Vagina (tissue), 2 donors: ENCODE results near the gene FRMD4A. TPM values are rescaled to one million over a fixed set of nuclear protein-coding genes. Genes with fewer than 3 reads are reported as not detected.

Experiments used
- DNase-seq, 2 donors: peaks; one replicate each; pipeline ENCODE4 v3.0.0-alpha.2; 2017; ENCODE audit errors: extremely low spot score in 2 of 2
- H3K27ac ChIP-seq: fragments of 200-600 bp; sonication (generic); one replicate; pipeline ENCODE4 v1.5.1; 2019
- H3K27me3 ChIP-seq: fragments of 200-600 bp; sonication (generic); one replicate; pipeline ENCODE4 v1.5.1; 2019
- H3K36me3 ChIP-seq, 2 donors: fragments of 200-600 bp; sonication (generic); one replicate each; pipeline ENCODE4 v1.5.1; 2017 to 2019
- H3K4me1 ChIP-seq: fragments of 200-600 bp; sonication (generic); one replicate; pipeline ENCODE4 v1.5.1; 2019
- H3K4me3 ChIP-seq, 2 donors: fragments of 200-600 bp; sonication (generic); 1 replicate in 1 of 2; 2 replicates in 1 of 2; pipeline ENCODE4 v1.5.1; 2016 to 2019
- H3K9me3 ChIP-seq: fragments of 200-600 bp; sonication (generic); one replicate; pipeline ENCODE4 v1.5.1; 2019
- CTCF ChIP-seq, 3 experiments: fragments of 450-650 bp in 2 of 3; fragments of 200-600 bp in 1 of 3; sonication (generic) in 1 of 3; IDR thresholded peaks; one replicate each; pipeline ENCODE4 v1.5.1; 2017 to 2019; ENCODE audit warnings: antibody characterized with exemption in 3 of 3, mild to moderate bottlenecking in 2 of 3, moderate library complexity in 2 of 3
- POLR2A ChIP-seq, 2 donors: fragments of 450-650 bp; IDR thresholded peaks; one replicate each; pipeline ENCODE4 v1.6.1; 2017; ENCODE audit warnings: antibody characterized with exemption in 2 of 2, mild to moderate bottlenecking in 2 of 2, moderate library complexity in 2 of 2
- POLR2AphosphoS5 ChIP-seq, 2 donors: sonication (generic); formaldehyde crosslinking; IDR thresholded peaks; one replicate each; pipeline ENCODE4 v1.9.0; 2017; ENCODE audit warnings: antibody characterized with exemption in 2 of 2, mild to moderate bottlenecking in 2 of 2, low read depth in 1 of 2; ENCODE audit not compliant: insufficient read depth in 1 of 2
- intact Hi-C: fragments of 100-400 bp; cut with DNase I; formaldehyde crosslinking; loops from one replicate; pipeline ENCODE4 v1.15.1; 2023
- total RNA-seq: library from RNA; depleted of rRNA; stranded (reverse); fragments of >200 nt; gene quantifications from one replicate; pipeline ENCODE4 v1.2.3, GENCODE V29; 2016

FRMD4A gene
- total RNA-seq, 1 donor from 2014 or later: 24.8 TPM

GRCh38 chr10:13636776-13637175, 693.9 kb downstream of the FRMD4A start:
- Histone ChIP-seq H3K27me3 (no peaks in the 10 kb centered on the region), H3K4me1 (no peaks in the 10 kb centered on the region), H3K9me3 (no peaks in the 10 kb centered on the region), H3K4me3 (no peak overlapping the region), H3K36me3 (peaks cover 0 to under 1% of the 10 kb centered on the region in 2 donors), H3K27ac (no peak overlapping the region)
- no peak for DNase-seq
- TF ChIP-seq POLR2AphosphoS5 (IDR thresholded peaks at IDR 0.05; ENCODE audit: insufficient read depth in 1 of 2, low read depth in 1 of 2) (no peak), CTCF (IDR thresholded peaks at IDR 0.05) (no peak), POLR2A (IDR thresholded peaks at IDR 0.05) (no peak)
- intact Hi-C loops: no loop called here

GRCh38 chr10:13634207-13634606, 696.5 kb downstream of the FRMD4A start:
- Histone ChIP-seq H3K27me3 (no peaks in the 10 kb centered on the region), H3K9me3 (no peaks in the 10 kb centered on the region), H3K27ac (peak overlapping the region; percentile 46), H3K36me3 (peaks cover 0 to 9% of the 10 kb centered on the region in 2 donors), H3K4me1 (no peaks in the 10 kb centered on the region), H3K4me3 (no peak overlapping the region)
- no peak for DNase-seq
- no peak for TF ChIP-seq POLR2AphosphoS5 (IDR thresholded peaks at IDR 0.05; ENCODE audit: insufficient read depth in 1 of 2, low read depth in 1 of 2)
- no peak for TF ChIP-seq CTCF (IDR thresholded peaks at IDR 0.05)
- no peak for TF ChIP-seq POLR2A (IDR thresholded peaks at IDR 0.05)
- intact Hi-C loops: no loop called here

- no peaks in the 10 kb centered on the region for H3K4me1 ChIP-seq
- no peak overlapping the region for H3K4me3 ChIP-seq
- intact Hi-C loops: no loop called here
- TF ChIP-seq POLR2AphosphoS5 (IDR thresholded peaks at IDR 0.05; ENCODE audit: insufficient read depth in 1 of 2, low read depth in 1 of 2) (no peak), CTCF (IDR thresholded peaks at IDR 0.05) (no peak)
- H3K36me3 ChIP-seq: peaks cover 0 to 9% of the 10 kb centered on the region in 2 donors
- DNase-seq: no peak
- H3K9me3 ChIP-seq: no peaks in the 10 kb centered on the region
- H3K27me3 ChIP-seq: no peaks in the 10 kb centered on the region
- peak overlapping the region; percentile 64 for H3K27ac ChIP-seq
Measured at GRCh38 chr10:13633689-13634088, 697.0 kb downstream of the FRMD4A start.

GRCh38 chr10:13632884-13633440, 697.8 kb downstream of the FRMD4A start:
- Histone ChIP-seq H3K36me3 (peaks cover 0 to 9% of the 10 kb centered on the region in 2 donors), H3K4me3 (no peak overlapping the region), H3K4me1 (no peaks in the 10 kb centered on the region), H3K9me3 (no peaks in the 10 kb centered on the region), H3K27me3 (no peaks in the 10 kb centered on the region), H3K27ac (peak overlapping the region; percentile 64)
- DNase-seq: no peak
- TF ChIP-seq POLR2AphosphoS5 (IDR thresholded peaks at IDR 0.05; ENCODE audit: insufficient read depth in 1 of 2, low read depth in 1 of 2) (no peak), POLR2A (IDR thresholded peaks at IDR 0.05) (no peak), CTCF (IDR thresholded peaks at IDR 0.05) (no peak)
- intact Hi-C loops: no loop called here

GRCh38 chr10:13632440-13632839, 698.3 kb downstream of the FRMD4A start:
- intact Hi-C loops: no loop called here
- Histone ChIP-seq H3K9me3 (no peaks in the 10 kb centered on the region), H3K4me3 (no peak overlapping the region), H3K36me3 (peaks cover 0 to 9% of the 10 kb centered on the region in 2 donors), H3K27ac (peak overlapping the region; percentile 64), H3K27me3 (no peaks in the 10 kb centered on the region), H3K4me1 (no peaks in the 10 kb centered on the region)
- no peak for TF ChIP-seq POLR2A (IDR thresholded peaks at IDR 0.05)
- no peak for TF ChIP-seq POLR2AphosphoS5 (IDR thresholded peaks at IDR 0.05; ENCODE audit: insufficient read depth in 1 of 2, low read depth in 1 of 2)
- TF ChIP-seq CTCF (IDR thresholded peaks at IDR 0.05): no peak
- no peak for DNase-seq
